ENCODE results near the gene TSTD2.
A peak's percentile ranks its signal among the peaks of the same experiment; 100 is the strongest.

The TSTD2 gene

GRCh38 chr9:97632985-97633858, at the start of gene TSTD2, which contains the start of gene NCBP1:
Gene TSTD2 (minus strand): TSS chr9:97633368. CDS start chr9:97627562, 5,806 bp downstream.
Gene NCBP1 (plus strand): TSS chr9:97633821. CDS start chr9:97633882, 61 bp downstream.
- DNase-seq = peak; percentile 85

- DNase-seq = no peak
These were observed 49.1 kb upstream of the TSTD2 start for GRCh38 chr9:97682242-97682641.

- DNase-seq = no peak
These were observed 42.5 kb upstream of the TSTD2 start for GRCh38 chr9:97675655-97676054.

- DNase-seq = no peak
These were observed 40.8 kb upstream of the TSTD2 start for GRCh38 chr9:97673922-97674321.

GRCh38 chr9:97672403-97672802, 39.2 kb upstream of the TSTD2 start:
- DNase-seq = no peak

GRCh38 chr9:97670586-97670985, 37.4 kb upstream of the TSTD2 start:
- no peak for DNase-seq

GRCh38 chr9:97668485-97668884, 35.3 kb upstream of the TSTD2 start:
- DNase-seq = no peak

- DNase-seq = no peak
These were observed 33.9 kb upstream of the TSTD2 start for GRCh38 chr9:97666907-97667686.

GRCh38 chr9:97665742-97666141, 32.6 kb upstream of the TSTD2 start:
- no peak for DNase-seq

- DNase-seq = no peak
These were observed 27.7 kb upstream of the TSTD2 start for GRCh38 chr9:97660847-97661246.

GRCh38 chr9:97660340-97660739, 27.2 kb upstream of the TSTD2 start:
- no peak for DNase-seq

- no peak for DNase-seq
These were observed 26.6 kb upstream of the TSTD2 start for GRCh38 chr9:97659771-97660170.

GRCh38 chr9:97658707-97659106, 25.5 kb upstream of the TSTD2 start:
- DNase-seq = no peak

- DNase-seq = no peak
These were observed 18.5 kb upstream of the TSTD2 start for GRCh38 chr9:97651646-97652045.

GRCh38 chr9:97647996-97648395, 14.8 kb upstream of the TSTD2 start:
- DNase-seq = no peak

- DNase-seq = no peak
These were observed 12.6 kb upstream of the TSTD2 start for GRCh38 chr9:97645720-97646119.

GRCh38 chr9:97640325-97640724, 7.2 kb upstream of the TSTD2 start:
- DNase-seq = no peak

GRCh38 chr9:97638666-97639065, 5.5 kb upstream of the TSTD2 start:
- no peak for DNase-seq

- no peak for DNase-seq
These were observed 3.7 kb upstream of the TSTD2 start for GRCh38 chr9:97636903-97637302.

GRCh38 chr9:97635026-97635425, 1.9 kb upstream of the TSTD2 start:
- no peak for DNase-seq

- no peak for DNase-seq
These were observed 807 bp upstream of the TSTD2 start for GRCh38 chr9:97633859-97634490.

- DNase-seq = no peak
These were observed 752 bp downstream of the TSTD2 start for GRCh38 chr9:97632248-97632984.

- DNase-seq = no peak
These were observed 2.6 kb downstream of the TSTD2 start for GRCh38 chr9:97630591-97630990.
